ENCODE measurements around the gene PUM1.

Gene PUM1

DNA sequence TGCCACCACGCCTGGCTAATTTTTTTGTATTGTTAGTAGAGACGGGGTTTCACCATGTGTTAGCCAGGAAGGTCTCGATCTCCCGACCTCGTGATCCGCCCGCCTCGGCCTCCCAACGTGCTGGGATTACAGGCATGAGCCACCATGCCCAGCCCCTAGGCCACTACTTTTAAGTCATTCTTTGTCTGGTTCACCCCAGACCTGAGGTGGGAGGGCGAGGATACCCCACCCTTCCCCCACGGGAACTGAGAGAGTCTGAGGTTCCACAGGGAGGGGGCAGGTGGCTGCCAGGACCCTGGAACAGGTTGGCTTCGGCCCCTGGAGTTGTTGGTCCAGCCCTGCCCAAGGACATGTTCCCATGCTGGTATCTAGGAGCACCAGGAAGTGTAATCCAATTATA is 149.2 kb downstream of the PUM1 start:
- TF ChIP-seq SIN3A (IDR thresholded peaks at IDR 0.05; ENCODE audit: borderline replicate concordance, insufficient read depth, low read length) (no peak), REST (IDR thresholded peaks at IDR 0.05; ENCODE audit: insufficient read depth in 1 of 2, low read depth in 2 of 2, low read length in 2 of 2) (no peak), TAF1 (IDR thresholded peaks at IDR 0.05; ENCODE audit: borderline replicate concordance, insufficient read depth, low read length) (no peak), POLR2AphosphoS5 (IDR thresholded peaks at IDR 0.05; ENCODE audit: low read depth, low read length) (no peak), FOXP2 (optimal IDR thresholded peaks at IDR 0.05; ENCODE audit: borderline replicate concordance, extremely low read depth, extremely low read length, insufficient read depth) (no peak)

GRCh38 chr1:30915491-30916230 is 149.9 kb downstream of the PUM1 start:
- TF ChIP-seq FOXP2 (optimal IDR thresholded peaks at IDR 0.05; ENCODE audit: borderline replicate concordance, extremely low read depth, extremely low read length, insufficient read depth), result no peak

GRCh38 chr1:30914931-30915330 is 150.6 kb downstream of the PUM1 start:
- TF ChIP-seq TAF1 (IDR thresholded peaks at IDR 0.05; ENCODE audit: borderline replicate concordance, insufficient read depth, low read length) (no peak), FOXP2 (optimal IDR thresholded peaks at IDR 0.05; ENCODE audit: borderline replicate concordance, extremely low read depth, extremely low read length, insufficient read depth) (no peak)

GRCh38 chr1:30914587-30914922 is 151.0 kb downstream of the PUM1 start:
- TF ChIP-seq SIN3A (IDR thresholded peaks at IDR 0.05; ENCODE audit: borderline replicate concordance, insufficient read depth, low read length), result no peak
- no peak for TF ChIP-seq POLR2AphosphoS5 (IDR thresholded peaks at IDR 0.05; ENCODE audit: low read depth, low read length)
- TF ChIP-seq FOXP2 (optimal IDR thresholded peaks at IDR 0.05; ENCODE audit: borderline replicate concordance, extremely low read depth, extremely low read length, insufficient read depth), result no peak
- no peak for TF ChIP-seq TAF1 (IDR thresholded peaks at IDR 0.05; ENCODE audit: borderline replicate concordance, insufficient read depth, low read length)

- no peak for TF ChIP-seq REST (IDR thresholded peaks at IDR 0.05; ENCODE audit: insufficient read depth in 1 of 2, low read depth in 2 of 2, low read length in 2 of 2)
Measured at GRCh38 chr1:30912913-30913652, 152.4 kb downstream of the PUM1 start.

GRCh38 chr1:30912224-30912623 is 153.3 kb downstream of the PUM1 start:
- TF ChIP-seq TAF1 (IDR thresholded peaks at IDR 0.05; ENCODE audit: borderline replicate concordance, insufficient read depth, low read length), result no peak
- no peak for TF ChIP-seq REST (IDR thresholded peaks at IDR 0.05; ENCODE audit: insufficient read depth in 1 of 2, low read depth in 2 of 2, low read length in 2 of 2)
- TF ChIP-seq FOXP2 (optimal IDR thresholded peaks at IDR 0.05; ENCODE audit: borderline replicate concordance, extremely low read depth, extremely low read length, insufficient read depth), result no peak
- TF ChIP-seq SIN3A (IDR thresholded peaks at IDR 0.05; ENCODE audit: borderline replicate concordance, insufficient read depth, low read length), result no peak
- no peak for TF ChIP-seq POLR2AphosphoS5 (IDR thresholded peaks at IDR 0.05; ENCODE audit: low read depth, low read length)

Data from PFSK-1 (cell line).